22Rv1 (cell line): ENCODE results near the gene USP6.

Source experiments
- ZFX ChIP-seq: fragments of 450-650 bp; IDR thresholded peaks from 2 replicates; pipeline ENCODE4 v1.6.1; 2017; ENCODE audit warnings: antibody characterized with exemption, borderline replicate concordance
- TF ChIP-seq, protein P1 (sequence below): fragments of 450-650 bp; IDR thresholded peaks from 2 replicates; pipeline ENCODE4 v1.5.1; 2017; ENCODE audit warnings: mild to moderate bottlenecking

- TF ChIP-seq, protein P1, sequence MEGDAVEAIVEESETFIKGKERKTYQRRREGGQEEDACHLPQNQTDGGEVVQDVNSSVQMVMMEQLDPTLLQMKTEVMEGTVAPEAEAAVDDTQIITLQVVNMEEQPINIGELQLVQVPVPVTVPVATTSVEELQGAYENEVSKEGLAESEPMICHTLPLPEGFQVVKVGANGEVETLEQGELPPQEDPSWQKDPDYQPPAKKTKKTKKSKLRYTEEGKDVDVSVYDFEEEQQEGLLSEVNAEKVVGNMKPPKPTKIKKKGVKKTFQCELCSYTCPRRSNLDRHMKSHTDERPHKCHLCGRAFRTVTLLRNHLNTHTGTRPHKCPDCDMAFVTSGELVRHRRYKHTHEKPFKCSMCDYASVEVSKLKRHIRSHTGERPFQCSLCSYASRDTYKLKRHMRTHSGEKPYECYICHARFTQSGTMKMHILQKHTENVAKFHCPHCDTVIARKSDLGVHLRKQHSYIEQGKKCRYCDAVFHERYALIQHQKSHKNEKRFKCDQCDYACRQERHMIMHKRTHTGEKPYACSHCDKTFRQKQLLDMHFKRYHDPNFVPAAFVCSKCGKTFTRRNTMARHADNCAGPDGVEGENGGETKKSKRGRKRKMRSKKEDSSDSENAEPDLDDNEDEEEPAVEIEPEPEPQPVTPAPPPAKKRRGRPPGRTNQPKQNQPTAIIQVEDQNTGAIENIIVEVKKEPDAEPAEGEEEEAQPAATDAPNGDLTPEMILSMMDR = no peak
- no peak for TF ChIP-seq ZFX
These were observed 65.9 kb downstream of the USP6 start for GRCh38 chr17:5181509-5182305.
